WERI-Rb-1 (cell line): Measurements from ENCODE around the gene PCP4.

ENCODE experiments used
- DNase-seq: peaks from one replicate; pipeline ENCODE4 v3.0.0-alpha.2; 2020
- H3K27ac ChIP-seq: fragments of 250-450 bp; sonication (Bioruptor Pico); 2 replicates; pipeline ENCODE4 v1.5.1; 2020; ENCODE audit warnings: mild to moderate bottlenecking, moderate library complexity
- H3K27me3 ChIP-seq: fragments of 250-450 bp; sonication (Bioruptor Pico); 2 replicates; pipeline ENCODE4 v1.5.1; 2021; ENCODE audit warnings: mild to moderate bottlenecking, low read depth, moderate library complexity; ENCODE audit not compliant: insufficient read depth, severe bottlenecking
- H3K36me3 ChIP-seq: fragments of 250-450 bp; sonication (Bioruptor Pico); 2 replicates; pipeline ENCODE4 v1.5.1; 2020; ENCODE audit warnings: mild to moderate bottlenecking, moderate library complexity
- H3K4me3 ChIP-seq: 2 replicates; pipeline ENCODE4 v1.5.1; 2011; ENCODE audit warnings: low read depth, mild to moderate bottlenecking, control low read depth, low read length
- H3K9me3 ChIP-seq: fragments of 250-450 bp; sonication (Bioruptor Pico); 2 replicates; pipeline ENCODE4 v1.5.1; 2021; ENCODE audit warnings: mild to moderate bottlenecking, moderate library complexity; ENCODE audit not compliant: severe bottlenecking
- CTCF ChIP-seq: IDR thresholded peaks from 2 replicates; pipeline ENCODE4 v1.5.1; 2011; ENCODE audit warnings: low read depth, mild to moderate bottlenecking, control low read depth, inconsistent platforms, low read length

The PCP4 gene

GRCh38 chr21:39911286-39912199, 44.3 kb downstream of the PCP4 start:
- peaks cover 5% of the 10 kb centered on the region for H3K27me3 ChIP-seq
- no peak overlapping the region for H3K4me3 ChIP-seq
- H3K27ac ChIP-seq = no peak overlapping the region
- no peaks in the 10 kb centered on the region for H3K36me3 ChIP-seq
- no peaks in the 10 kb centered on the region for H3K9me3 ChIP-seq
- DNase-seq = peak; percentile 60
- TF ChIP-seq CTCF = peak; percentile 74

GRCh38 chr21:39913706-39914305, 46.6 kb downstream of the PCP4 start:
- H3K27me3 ChIP-seq = peaks cover under 1% of the 10 kb centered on the region
- DNase-seq = peak; percentile 72
- TF ChIP-seq CTCF = no peak
- H3K9me3 ChIP-seq = no peaks in the 10 kb centered on the region
- no peak overlapping the region for H3K4me3 ChIP-seq
- no peaks in the 10 kb centered on the region for H3K36me3 ChIP-seq
- no peak overlapping the region for H3K27ac ChIP-seq

DNA sequence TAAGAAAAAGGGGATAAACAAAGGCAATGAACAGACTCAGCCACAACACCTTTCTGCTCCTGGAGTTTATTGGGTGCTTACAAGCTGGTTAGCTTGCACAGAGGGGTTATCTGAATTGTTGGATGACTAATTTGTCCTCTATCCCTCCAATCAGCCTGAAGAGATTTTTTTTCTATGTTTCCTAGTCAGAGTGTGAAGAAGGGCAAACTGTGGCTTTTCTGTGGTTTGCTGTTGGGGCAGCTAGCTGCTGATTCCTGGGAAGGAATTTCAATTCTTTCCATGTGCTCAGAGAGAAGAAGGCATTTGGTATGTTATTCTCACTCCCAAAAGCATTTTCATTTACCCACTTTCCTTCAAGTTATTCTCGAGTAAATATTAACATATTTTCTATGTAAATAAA, 48.6 kb downstream of the PCP4 start:
- H3K9me3 ChIP-seq = no peaks in the 10 kb centered on the region
- TF ChIP-seq CTCF = no peak
- H3K36me3 ChIP-seq = no peaks in the 10 kb centered on the region
- no peak overlapping the region for H3K4me3 ChIP-seq
- no peak for DNase-seq
- no peak overlapping the region for H3K27ac ChIP-seq
- H3K27me3 ChIP-seq = no peaks in the 10 kb centered on the region

GRCh38 chr21:39918558-39918957, 51.3 kb downstream of the PCP4 start:
- H3K27ac ChIP-seq = no peak overlapping the region

DNA sequence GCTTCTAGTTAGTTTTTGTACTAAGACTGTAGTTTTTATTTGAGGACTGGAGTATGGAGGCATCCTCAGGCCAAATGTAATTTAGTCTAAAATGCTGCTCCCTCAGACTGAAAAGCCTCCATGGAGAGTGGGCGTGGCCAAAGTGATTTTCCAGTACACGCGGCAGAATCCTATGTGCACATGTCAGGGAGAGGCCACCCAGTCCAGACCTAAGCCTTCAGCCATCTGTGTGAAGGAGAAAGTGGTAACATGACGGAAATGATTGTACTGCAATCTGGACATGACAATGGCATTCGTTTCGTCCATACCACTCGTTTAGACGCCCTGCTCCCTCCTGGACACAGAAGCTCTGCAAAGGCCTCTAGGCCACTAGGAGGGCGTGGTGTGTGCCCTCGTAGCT, 56.2 kb downstream of the PCP4 start:
- Histone ChIP-seq H3K36me3 (no peaks in the 10 kb centered on the region), H3K27me3 (peaks cover 12% of the 10 kb centered on the region), H3K4me3 (no peak overlapping the region), H3K9me3 (peaks cover 2% of the 10 kb centered on the region), H3K27ac (no peak overlapping the region)
- TF ChIP-seq CTCF = no peak
- DNase-seq = peak; percentile 91

More at GRCh38 chr21:39918558-39918957, 51.3 kb downstream of the PCP4 start:
- peaks cover 2% of the 10 kb centered on the region for H3K9me3 ChIP-seq
- no peak overlapping the region for H3K4me3 ChIP-seq
- H3K27me3 ChIP-seq = no peaks in the 10 kb centered on the region
- no peaks in the 10 kb centered on the region for H3K36me3 ChIP-seq
- DNase-seq = no peak
- no peak for TF ChIP-seq CTCF
